Thyroid gland (tissue), 4 donors: ENCODE data around the gene ITFG1.

Source experiments
- CTCF ChIP-seq, 6 experiments: fragments of 200-600 bp in 3 of 6; fragments of 450-650 bp in 3 of 6; sonication (generic) in 3 of 6; IDR thresholded peaks; one replicate each; pipeline ENCODE4 v1.5.1; 2016 to 2019; ENCODE audit warnings: antibody characterized with exemption in 6 of 6, mild to moderate bottlenecking in 2 of 6, inconsistent platforms in 1 of 6, moderate library complexity in 1 of 6
- POLR2A ChIP-seq, 2 donors: fragments of 450-650 bp; IDR thresholded peaks; one replicate each; pipeline ENCODE4 v1.6.1; 2017; ENCODE audit warnings: antibody characterized with exemption in 2 of 2, mild to moderate bottlenecking in 2 of 2, moderate library complexity in 1 of 2

- TF ChIP-seq CTCF (IDR thresholded peaks at IDR 0.05) (no peak), POLR2A (IDR thresholded peaks at IDR 0.05) (no peak)
Measured at GRCh38 chr16:47492036-47492427, 31.2 kb upstream of the ITFG1 start.
